CD4-positive, alpha-beta T cell treated with Interleukin-10 for 1 hour (primary cell): ENCODE results near the gene NEDD1.

ENCODE experiments used
- DNase-seq: peaks from one replicate; pipeline ENCODE4 v3.0.0-alpha.2; 2020

The NEDD1 gene

GRCh38 chr12:96906849-96907670 is at the start of gene NEDD1:
Gene NEDD1 (plus strand): TSS chr12:96907257. CDS start chr12:96909760, 2,503 bp downstream.
- DNase-seq: peak; percentile 87

- DNase-seq: no peak
Measured at GRCh38 chr12:96858162-96858561, 48.9 kb upstream of the NEDD1 start.

GRCh38 chr12:96861656-96862055 is 45.4 kb upstream of the NEDD1 start:
- DNase-seq: no peak

- no peak for DNase-seq
Measured at GRCh38 chr12:96862326-96862725, 44.7 kb upstream of the NEDD1 start.

- no peak for DNase-seq
Measured at GRCh38 chr12:96864335-96864734, 42.7 kb upstream of the NEDD1 start.

GRCh38 chr12:96866801-96867590 is 40.1 kb upstream of the NEDD1 start:
- DNase-seq: no peak

- no peak for DNase-seq
Measured at GRCh38 chr12:96870946-96871345, 36.1 kb upstream of the NEDD1 start.

GRCh38 chr12:96872961-96873360 is 34.1 kb upstream of the NEDD1 start:
- DNase-seq: no peak

- no peak for DNase-seq
Measured at GRCh38 chr12:96874211-96874610, 32.8 kb upstream of the NEDD1 start.

GRCh38 chr12:96876966-96877365 is 30.1 kb upstream of the NEDD1 start:
- no peak for DNase-seq

GRCh38 chr12:96878704-96879103 is 28.4 kb upstream of the NEDD1 start:
- no peak for DNase-seq

- no peak for DNase-seq
Measured at GRCh38 chr12:96879301-96879700, 27.8 kb upstream of the NEDD1 start.

GRCh38 chr12:96880220-96880619 is 26.8 kb upstream of the NEDD1 start:
- DNase-seq: no peak

GRCh38 chr12:96881608-96882007 is 25.4 kb upstream of the NEDD1 start:
- DNase-seq: no peak

- no peak for DNase-seq
Measured at GRCh38 chr12:96882862-96883261, 24.2 kb upstream of the NEDD1 start.

GRCh38 chr12:96883571-96883970 is 23.5 kb upstream of the NEDD1 start:
- no peak for DNase-seq

- no peak for DNase-seq
Measured at GRCh38 chr12:96886998-96887677, 19.9 kb upstream of the NEDD1 start.

GRCh38 chr12:96889273-96889933 is 17.7 kb upstream of the NEDD1 start:
- no peak for DNase-seq

- no peak for DNase-seq
Measured at GRCh38 chr12:96890331-96890730, 16.7 kb upstream of the NEDD1 start.

- DNase-seq: no peak
Measured at GRCh38 chr12:96892104-96892503, 15.0 kb upstream of the NEDD1 start.

GRCh38 chr12:96897421-96897820 is 9.6 kb upstream of the NEDD1 start:
- no peak for DNase-seq

- DNase-seq: no peak
Measured at GRCh38 chr12:96901175-96901574, 5.9 kb upstream of the NEDD1 start.

- peak; percentile 21 for DNase-seq
Measured at GRCh38 chr12:96902076-96902475, 5.0 kb upstream of the NEDD1 start.
